Peyer's patch (tissue), 4 donors: ENCODE measurements around the gene NMRK1. TPM values are rescaled to one million over a fixed set of nuclear protein-coding genes. Genes with fewer than 3 reads are reported as not detected.

Source experiments
- DNase-seq, 3 donors: peaks; one replicate each; pipeline ENCODE4 v3.0.0-alpha.2; 2017 to 2019
- H3K27ac ChIP-seq, 4 donors: fragments of 200-600 bp; sonication (generic); one replicate each; pipeline ENCODE4 v1.5.1; 2016 to 2019
- H3K27me3 ChIP-seq, 2 donors: fragments of 200-600 bp; sonication (generic); one replicate each; pipeline ENCODE4 v1.5.1; 2019
- H3K36me3 ChIP-seq, 3 donors: fragments of 200-600 bp; sonication (generic); one replicate each; pipeline ENCODE4 v1.5.1; 2016 to 2019
- H3K4me1 ChIP-seq, 4 donors: fragments of 200-600 bp; sonication (generic); one replicate each; pipeline ENCODE4 v1.5.1; 2016 to 2019
- H3K4me3 ChIP-seq, 4 donors: fragments of 200-600 bp; sonication (generic); 1 replicate in 3 of 4; 2 replicates in 1 of 4; pipeline ENCODE4 v1.5.1; 2016 to 2019; ENCODE audit warnings: mild to moderate bottlenecking in 1 of 4
- H3K9me3 ChIP-seq, 4 donors: fragments of 200-600 bp; sonication (generic); one replicate each; pipeline ENCODE4 v1.5.1; 2016 to 2019; ENCODE audit warnings: mild to moderate bottlenecking in 1 of 4
- POLR2A ChIP-seq, 2 donors: fragments of 450-650 bp; IDR thresholded peaks; one replicate each; pipeline ENCODE4 v1.5.1; 2017; ENCODE audit warnings: antibody characterized with exemption in 2 of 2, mild to moderate bottlenecking in 2 of 2, moderate library complexity in 2 of 2
- total RNA-seq, 4 donors: library from RNA; depleted of rRNA; stranded (reverse); fragments of >200 nt; gene quantifications; one replicate each; pipeline ENCODE4 v1.1.0, GENCODE V29; 2016
- TF ChIP-seq, protein P1 (sequence below), 6 experiments: fragments of 450-650 bp in 4 of 6; fragments of 200-600 bp in 2 of 6; sonication (generic) in 1 of 6; IDR thresholded peaks; one replicate each; pipeline ENCODE4 v1.5.1; 2017 to 2019; ENCODE audit warnings: antibody characterized with exemption in 6 of 6, mild to moderate bottlenecking in 3 of 6, moderate library complexity in 1 of 6

The NMRK1 gene
- 10 to 100 TPM; 14.9 to 36.8 (median 26.5) TPM for total RNA-seq

DNA sequence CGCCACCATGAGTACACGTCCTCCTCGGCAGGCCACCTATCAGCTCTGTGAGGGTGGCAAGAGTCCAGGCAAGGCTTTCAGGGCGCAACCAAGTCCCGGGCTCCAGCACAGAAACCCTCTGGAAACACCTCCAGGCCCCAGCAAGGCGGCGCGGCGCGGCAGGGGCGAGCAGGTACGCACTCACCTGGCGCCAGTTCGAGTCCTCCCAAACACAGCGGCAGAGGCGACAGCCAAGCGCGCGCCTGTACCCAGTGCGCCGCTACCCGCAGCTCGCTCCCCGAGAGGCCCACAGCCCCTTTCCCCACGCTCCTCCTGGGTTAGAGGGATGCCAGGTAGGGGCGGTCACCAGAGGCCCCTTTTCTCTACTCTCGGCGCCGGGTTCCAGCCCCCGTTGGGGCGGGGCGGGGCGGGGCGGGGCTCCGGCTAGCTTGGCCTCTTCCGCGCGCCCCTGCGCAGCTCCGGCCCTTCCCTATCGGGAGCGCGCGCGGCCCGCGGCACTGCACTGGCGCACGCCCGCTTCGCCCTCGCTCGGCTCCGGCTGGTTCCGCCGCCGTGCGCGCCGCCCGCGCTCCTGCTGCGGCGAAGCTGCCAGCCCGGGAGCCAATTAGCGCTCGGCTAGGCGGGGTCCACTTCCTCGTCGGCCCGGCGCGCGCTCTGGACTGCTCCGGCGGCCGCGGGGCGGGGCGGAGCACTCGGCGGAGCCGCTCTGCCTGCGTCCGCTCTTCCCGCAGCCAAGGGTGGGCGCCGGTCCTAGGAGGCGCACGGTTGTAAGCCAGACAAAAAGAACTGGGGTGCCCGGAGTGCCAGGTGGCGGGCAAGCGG is at the start of gene NMRK1, which contains the start of gene OSTF1:
TSS of gene NMRK1 (minus strand) at position 332 of the 822 bp plus-strand sequence. CDS start 5,040 bp downstream, outside the sequence.
TSS of gene OSTF1 (plus strand) at position 691 of the 822 bp plus-strand sequence. CDS start 179 bp downstream, outside the sequence.
- peaks cover 0 to 37% (median 7%) of the 10 kb centered on the region in 4 donors for H3K4me1 ChIP-seq
- TF ChIP-seq, protein P1, sequence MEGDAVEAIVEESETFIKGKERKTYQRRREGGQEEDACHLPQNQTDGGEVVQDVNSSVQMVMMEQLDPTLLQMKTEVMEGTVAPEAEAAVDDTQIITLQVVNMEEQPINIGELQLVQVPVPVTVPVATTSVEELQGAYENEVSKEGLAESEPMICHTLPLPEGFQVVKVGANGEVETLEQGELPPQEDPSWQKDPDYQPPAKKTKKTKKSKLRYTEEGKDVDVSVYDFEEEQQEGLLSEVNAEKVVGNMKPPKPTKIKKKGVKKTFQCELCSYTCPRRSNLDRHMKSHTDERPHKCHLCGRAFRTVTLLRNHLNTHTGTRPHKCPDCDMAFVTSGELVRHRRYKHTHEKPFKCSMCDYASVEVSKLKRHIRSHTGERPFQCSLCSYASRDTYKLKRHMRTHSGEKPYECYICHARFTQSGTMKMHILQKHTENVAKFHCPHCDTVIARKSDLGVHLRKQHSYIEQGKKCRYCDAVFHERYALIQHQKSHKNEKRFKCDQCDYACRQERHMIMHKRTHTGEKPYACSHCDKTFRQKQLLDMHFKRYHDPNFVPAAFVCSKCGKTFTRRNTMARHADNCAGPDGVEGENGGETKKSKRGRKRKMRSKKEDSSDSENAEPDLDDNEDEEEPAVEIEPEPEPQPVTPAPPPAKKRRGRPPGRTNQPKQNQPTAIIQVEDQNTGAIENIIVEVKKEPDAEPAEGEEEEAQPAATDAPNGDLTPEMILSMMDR (IDR thresholded peaks at IDR 0.05), result peak in 1 of 6 experiments; percentile 21
- TF ChIP-seq POLR2A (IDR thresholded peaks at IDR 0.05), result peak; percentile 98

DNA sequence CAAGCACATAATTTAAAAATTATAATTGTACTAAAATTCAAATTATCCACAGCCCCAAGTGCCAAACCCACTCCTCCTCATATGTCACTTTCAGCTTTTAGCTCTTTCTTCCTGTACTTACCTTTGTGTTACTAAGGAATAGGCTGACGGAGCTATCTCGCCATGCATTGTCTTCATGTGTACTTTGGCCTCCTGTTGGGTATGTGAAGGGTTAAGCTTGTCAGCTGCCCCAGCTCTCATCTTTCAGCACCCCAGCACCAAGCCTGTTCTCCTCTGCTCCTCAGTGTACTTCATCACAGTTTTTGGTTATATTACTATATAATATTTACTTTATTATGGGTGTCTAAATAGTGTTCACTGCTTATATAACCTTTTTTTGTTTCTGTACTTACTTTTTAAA is 46.5 kb upstream of the NMRK1 start:
- H3K36me3 ChIP-seq, result peaks cover 0 to 68% (median 0%) of the 10 kb centered on the region in 3 donors
- no peaks in the 10 kb centered on the region for H3K4me1 ChIP-seq
- no peak overlapping the region for H3K27ac ChIP-seq
- TF ChIP-seq POLR2A (IDR thresholded peaks at IDR 0.05), result no peak
- TF ChIP-seq, protein P1 (IDR thresholded peaks at IDR 0.05), result no peak
- H3K27me3 ChIP-seq, result no peaks in the 10 kb centered on the region
- DNase-seq, result no peak
- no peak overlapping the region for H3K4me3 ChIP-seq
- no peaks in the 10 kb centered on the region for H3K9me3 ChIP-seq

More for the DNA sequence above, at the start of gene NMRK1, which contains the start of gene OSTF1:
- peak; percentile 91 to 98 (median 97) for DNase-seq
- no peaks in the 10 kb centered on the region for H3K36me3 ChIP-seq
- H3K9me3 ChIP-seq, result no peaks in the 10 kb centered on the region
- peak within 1 kb of the TSS; percentile 98 to 99 (median 98) for H3K27ac ChIP-seq
- no peaks in the 10 kb centered on the region for H3K27me3 ChIP-seq
- H3K4me3 ChIP-seq, result peak within 1 kb of the TSS; percentile 77 to 91 (median 85)

DNA sequence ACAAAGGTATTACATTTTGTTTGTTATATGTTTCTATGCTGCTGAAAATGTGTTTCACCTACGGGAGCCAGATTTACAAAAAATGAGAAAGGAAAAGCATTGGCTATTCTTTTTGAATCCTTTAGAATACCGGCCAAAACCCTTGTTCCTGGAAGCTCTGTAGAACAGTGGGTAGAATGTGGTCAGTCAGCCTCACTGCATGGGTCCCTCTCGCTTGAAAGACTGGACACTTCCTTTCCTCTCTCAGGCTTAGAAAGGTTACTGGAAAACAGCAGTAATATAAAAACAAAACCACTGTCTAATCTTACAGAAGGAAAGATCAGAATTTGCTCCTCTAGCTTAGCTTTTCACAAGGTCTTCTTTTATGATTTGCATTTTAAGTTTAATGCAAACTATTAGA is 45.4 kb upstream of the NMRK1 start:
- H3K36me3 ChIP-seq, result peaks cover 0 to 63% (median 0%) of the 10 kb centered on the region in 3 donors
- DNase-seq, result no peak
- TF ChIP-seq, protein P1 (IDR thresholded peaks at IDR 0.05), result no peak
- TF ChIP-seq POLR2A (IDR thresholded peaks at IDR 0.05), result no peak

DNA sequence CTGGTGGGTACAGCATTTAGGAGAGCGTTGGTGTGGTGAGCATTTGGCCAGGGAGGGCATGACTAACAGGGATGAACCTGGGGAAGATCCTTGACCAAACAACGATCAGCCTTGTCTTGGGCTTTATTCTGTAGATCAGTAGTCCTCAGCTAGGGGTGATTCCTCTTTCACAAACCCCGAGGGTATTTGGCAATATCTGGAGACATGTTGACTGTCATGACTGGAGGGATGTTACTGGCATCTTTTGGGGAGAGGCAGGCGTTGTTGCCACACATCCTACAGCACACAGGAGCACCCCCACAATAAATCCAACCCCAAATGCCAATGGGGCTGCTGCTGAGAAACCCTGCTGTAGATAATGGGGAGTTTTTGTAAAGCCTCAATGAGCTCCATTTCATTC is 44.3 kb upstream of the NMRK1 start:
- Histone ChIP-seq H3K4me1 (no peaks in the 10 kb centered on the region), H3K9me3 (no peaks in the 10 kb centered on the region), H3K36me3 (peaks cover 0 to 58% (median 0%) of the 10 kb centered on the region in 3 donors), H3K27ac (no peak overlapping the region), H3K27me3 (no peaks in the 10 kb centered on the region), H3K4me3 (no peak overlapping the region)
- DNase-seq, result no peak
- TF ChIP-seq, protein P1 (IDR thresholded peaks at IDR 0.05), result no peak
- TF ChIP-seq POLR2A (IDR thresholded peaks at IDR 0.05), result no peak

More for the DNA sequence above, 45.4 kb upstream of the NMRK1 start:
- Histone ChIP-seq H3K4me3 (no peak overlapping the region), H3K9me3 (no peaks in the 10 kb centered on the region), H3K27ac (no peak overlapping the region), H3K27me3 (no peaks in the 10 kb centered on the region), H3K4me1 (no peaks in the 10 kb centered on the region)

DNA sequence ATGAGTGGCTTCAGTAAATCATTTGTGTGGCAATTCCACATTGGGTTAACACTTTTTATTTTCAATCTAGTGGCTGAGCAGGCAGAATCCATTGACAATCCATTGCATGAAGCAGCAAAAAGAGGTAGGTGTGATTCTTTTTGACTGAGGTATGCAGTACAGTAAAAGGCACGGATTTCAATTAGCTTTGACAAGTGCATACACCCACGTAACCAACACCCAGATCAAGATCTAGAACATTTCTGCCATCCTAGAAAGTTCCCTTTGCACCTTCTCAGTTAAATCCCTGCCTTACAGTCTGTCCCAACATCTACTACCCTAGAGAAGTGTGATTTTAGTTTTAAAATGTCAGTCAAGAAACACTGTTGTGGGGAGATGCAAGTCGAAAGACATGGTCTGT is 43.7 kb upstream of the NMRK1 start:
- peaks cover 0 to 54% (median 0%) of the 10 kb centered on the region in 3 donors for H3K36me3 ChIP-seq
- H3K9me3 ChIP-seq, result no peaks in the 10 kb centered on the region
- TF ChIP-seq, protein P1 (IDR thresholded peaks at IDR 0.05), result no peak
- TF ChIP-seq POLR2A (IDR thresholded peaks at IDR 0.05), result no peak
- H3K27ac ChIP-seq, result no peak overlapping the region
- no peak overlapping the region for H3K4me3 ChIP-seq
- H3K27me3 ChIP-seq, result no peaks in the 10 kb centered on the region
- H3K4me1 ChIP-seq, result no peaks in the 10 kb centered on the region
- no peak for DNase-seq
